Activated naive CD4-positive, alpha-beta T cell (primary cell): Measurements from ENCODE around the gene LRRC3.

Source experiments
- DNase-seq, 4 experiments: peaks; one replicate each; lab custom pipeline; 2025; lab: John Stamatoyannopoulos, UW

LRRC3 gene

DNA sequence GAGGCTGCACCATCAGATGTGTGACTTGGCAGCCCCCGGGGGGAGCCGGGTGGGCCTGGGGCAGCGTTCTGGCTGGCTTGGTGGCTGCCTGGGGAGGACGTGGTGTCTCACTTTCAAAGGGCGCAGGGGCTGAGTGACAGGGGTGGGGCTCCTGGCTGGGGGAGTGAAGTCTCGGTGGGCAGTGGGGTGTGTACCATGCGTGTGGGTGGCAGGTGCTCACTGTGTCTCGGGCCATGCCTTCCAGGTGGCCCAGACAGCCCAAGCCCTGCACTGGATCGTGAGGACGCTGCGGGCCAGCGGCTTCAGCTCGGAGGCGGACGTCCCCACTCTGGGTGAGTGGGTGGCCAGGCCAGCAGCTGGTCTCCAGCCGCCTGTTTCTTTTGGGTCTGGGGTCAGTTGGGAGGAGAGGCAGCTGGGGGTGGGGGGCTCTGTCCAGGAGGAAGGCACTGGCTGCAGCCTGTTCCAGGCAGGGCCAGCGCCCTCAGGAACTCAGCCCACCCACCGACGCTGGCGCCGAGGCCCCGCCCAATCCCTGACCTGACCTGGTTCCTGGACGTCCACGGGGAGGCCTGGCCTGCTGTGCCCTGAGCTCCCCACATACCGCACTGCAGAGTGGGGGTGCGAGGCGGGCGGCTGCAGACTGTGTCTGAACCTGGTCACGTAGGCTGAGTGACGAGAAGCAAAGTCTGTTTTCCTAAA, 30.6 kb upstream of the LRRC3 start:
- no peak for DNase-seq

GRCh38 chr21:44425307-44425894, 29.9 kb upstream of the LRRC3 start:
- DNase-seq, result no peak

DNA sequence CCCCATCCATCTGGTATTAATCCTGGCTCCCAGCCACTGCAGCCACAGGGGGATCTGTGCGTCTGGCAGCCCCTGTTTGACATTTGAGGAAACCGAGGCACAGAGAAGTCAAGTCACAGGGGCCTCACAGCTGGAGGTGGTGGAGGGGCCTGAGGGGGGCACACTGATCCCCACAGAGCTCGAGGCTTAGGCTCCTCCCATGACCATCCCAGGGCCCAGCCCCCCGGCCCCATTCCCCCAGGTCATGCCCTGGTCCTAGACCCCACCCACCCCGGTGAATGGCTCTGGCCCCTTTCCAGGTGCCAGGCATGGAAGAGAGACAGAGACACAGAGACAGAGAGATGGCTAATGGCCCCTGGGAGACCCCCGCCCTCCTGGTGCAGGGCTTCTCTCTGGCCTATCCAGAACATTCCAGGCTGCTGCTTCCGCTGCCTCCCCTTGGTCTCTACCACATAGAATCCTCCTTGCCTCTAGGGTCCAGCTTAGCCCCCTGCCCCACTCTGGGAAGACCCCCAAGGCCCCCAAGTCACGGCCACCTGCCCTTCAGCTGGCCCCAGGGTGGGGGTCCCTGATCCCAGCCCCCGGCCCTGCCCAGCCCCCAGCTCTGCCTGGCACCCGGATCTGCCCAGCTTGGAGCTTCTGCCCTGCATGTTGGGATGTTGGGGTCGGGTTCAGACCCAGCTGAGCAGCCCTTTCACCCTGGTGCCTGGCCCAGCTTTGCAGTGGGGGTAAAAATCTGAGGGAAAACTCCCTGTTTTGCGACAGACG, 29.2 kb upstream of the LRRC3 start:
- no peak for DNase-seq

DNA sequence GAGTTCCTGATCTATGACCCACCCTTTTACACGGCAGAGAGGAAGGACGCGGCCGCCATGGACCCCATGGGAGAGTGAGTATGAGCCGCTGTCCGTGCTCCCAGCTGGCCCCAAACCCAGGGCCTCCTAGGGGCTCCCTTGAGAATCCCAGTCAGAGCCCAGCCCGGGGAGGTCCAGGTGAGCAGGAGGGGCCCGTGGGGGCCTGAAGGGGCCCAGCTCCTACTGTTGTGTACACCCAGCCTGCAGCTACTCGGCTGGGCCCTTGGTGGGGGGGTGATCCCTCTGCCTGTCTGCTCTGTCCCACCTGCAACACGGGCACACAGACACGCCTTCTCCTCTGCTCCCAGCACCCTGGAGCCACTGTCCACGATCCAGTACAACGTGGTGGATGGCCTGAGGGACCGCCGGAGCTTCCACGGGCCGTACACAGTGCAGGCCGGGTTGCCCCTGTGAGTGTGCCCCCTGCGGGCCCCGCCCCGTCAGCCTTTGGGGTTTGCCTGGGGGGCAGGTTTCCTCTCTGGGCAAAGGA, 28.6 kb upstream of the LRRC3 start:
- no peak for DNase-seq

DNA sequence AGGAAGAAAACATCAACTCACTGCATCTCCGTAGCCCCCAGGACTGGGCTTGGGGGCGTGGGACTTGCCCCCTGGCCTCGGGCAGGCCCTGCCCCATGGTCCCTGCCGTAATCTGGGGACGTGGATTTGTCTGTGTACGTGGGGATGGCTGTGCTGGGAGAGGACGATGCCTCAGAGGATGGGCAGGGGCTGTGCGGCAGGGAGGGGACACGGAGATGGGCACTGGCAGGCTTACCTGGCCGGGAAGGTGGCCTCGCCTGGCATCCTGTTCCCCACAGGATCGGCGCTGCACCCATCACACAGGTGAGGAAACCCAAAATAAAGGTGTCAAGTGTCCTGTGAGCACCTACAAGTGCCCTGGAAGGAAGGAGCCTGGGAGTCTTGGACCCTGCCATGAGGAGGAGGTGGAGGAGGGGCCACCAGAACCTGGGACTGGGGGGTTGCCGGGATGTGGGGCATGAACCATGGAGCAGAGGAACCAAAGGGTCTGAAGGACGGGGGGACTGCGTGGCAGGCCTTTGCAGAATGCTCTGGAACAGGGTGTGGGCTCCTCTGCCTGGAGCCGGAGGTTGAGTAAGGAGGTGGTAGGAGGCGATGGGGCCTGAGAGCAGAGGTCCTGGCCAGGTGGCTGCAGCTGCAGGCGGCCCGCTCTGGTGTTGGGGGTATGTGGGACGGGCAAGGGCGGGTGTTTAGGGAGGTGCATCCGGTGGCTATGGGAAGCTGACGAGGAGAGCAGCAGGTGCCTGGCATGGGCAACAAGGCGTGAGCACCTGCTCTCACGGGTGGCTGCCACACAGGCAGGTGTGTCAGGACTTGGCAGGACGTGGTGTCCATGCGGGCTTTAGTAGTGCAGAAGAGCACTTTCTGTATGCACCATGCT, 27.8 kb upstream of the LRRC3 start:
- DNase-seq, result no peak

- DNase-seq, result peak; percentile 27 to 36 (median 34)
These were observed 26.9 kb upstream of the LRRC3 start for GRCh38 chr21:44428281-44428960.

GRCh38 chr21:44429894-44430293, 25.4 kb upstream of the LRRC3 start:
- no peak for DNase-seq

- DNase-seq, result no peak
These were observed 24.0 kb upstream of the LRRC3 start for GRCh38 chr21:44431300-44431699.

- no peak for DNase-seq
These were observed 22.2 kb upstream of the LRRC3 start for GRCh38 chr21:44432841-44433790.

- DNase-seq, result no peak
These were observed 21.3 kb upstream of the LRRC3 start for GRCh38 chr21:44433791-44434567.

- no peak for DNase-seq
These were observed 20.8 kb upstream of the LRRC3 start for GRCh38 chr21:44434568-44434925.

GRCh38 chr21:44434936-44435635, 20.2 kb upstream of the LRRC3 start:
- DNase-seq, result no peak

DNA sequence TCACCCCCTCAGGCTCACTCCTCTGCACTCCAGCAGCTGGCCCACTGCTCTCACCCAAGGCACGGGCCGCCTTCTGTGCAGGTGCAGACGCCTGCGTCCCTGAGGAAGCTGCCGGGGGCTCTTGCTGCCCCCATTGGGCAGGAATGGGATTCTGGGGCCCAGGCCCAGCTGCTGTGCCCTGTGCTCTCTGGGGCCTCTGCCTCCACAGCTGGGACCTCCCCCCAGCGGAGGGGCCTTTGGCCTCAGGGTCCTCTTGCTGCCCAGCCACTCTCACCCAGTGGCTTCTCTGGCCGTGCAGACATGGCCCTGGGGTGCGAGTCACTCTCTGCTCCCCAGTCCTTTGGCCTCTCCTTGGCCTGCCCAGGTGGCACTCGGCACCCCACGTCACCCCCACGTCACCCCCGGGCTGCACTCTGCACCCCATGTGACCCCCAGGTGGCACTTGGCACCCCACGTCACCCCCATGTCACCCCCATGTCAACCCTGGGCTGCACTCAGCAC, 19.1 kb upstream of the LRRC3 start:
- DNase-seq, result no peak

- DNase-seq, result no peak
These were observed 18.4 kb upstream of the LRRC3 start for GRCh38 chr21:44436958-44437357.

DNA sequence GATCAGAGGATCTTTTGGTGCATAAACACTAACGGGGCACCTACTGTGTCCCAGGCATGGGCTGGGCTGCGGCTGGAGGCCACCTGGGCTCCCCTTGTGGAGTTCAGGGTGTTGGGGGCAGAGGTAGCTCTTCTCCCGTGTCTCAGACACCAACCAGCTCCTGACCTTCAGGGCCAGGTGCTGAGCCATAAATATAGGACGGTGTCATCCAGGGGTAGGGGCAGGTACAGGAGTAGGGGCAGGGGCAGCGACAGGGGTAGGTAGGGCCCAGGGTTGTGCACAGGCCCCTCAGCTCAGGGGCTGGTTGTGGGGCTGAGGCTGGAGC, 18.0 kb upstream of the LRRC3 start:
- DNase-seq, result no peak

GRCh38 chr21:44437696-44438431, 17.4 kb upstream of the LRRC3 start:
- DNase-seq, result no peak

DNA sequence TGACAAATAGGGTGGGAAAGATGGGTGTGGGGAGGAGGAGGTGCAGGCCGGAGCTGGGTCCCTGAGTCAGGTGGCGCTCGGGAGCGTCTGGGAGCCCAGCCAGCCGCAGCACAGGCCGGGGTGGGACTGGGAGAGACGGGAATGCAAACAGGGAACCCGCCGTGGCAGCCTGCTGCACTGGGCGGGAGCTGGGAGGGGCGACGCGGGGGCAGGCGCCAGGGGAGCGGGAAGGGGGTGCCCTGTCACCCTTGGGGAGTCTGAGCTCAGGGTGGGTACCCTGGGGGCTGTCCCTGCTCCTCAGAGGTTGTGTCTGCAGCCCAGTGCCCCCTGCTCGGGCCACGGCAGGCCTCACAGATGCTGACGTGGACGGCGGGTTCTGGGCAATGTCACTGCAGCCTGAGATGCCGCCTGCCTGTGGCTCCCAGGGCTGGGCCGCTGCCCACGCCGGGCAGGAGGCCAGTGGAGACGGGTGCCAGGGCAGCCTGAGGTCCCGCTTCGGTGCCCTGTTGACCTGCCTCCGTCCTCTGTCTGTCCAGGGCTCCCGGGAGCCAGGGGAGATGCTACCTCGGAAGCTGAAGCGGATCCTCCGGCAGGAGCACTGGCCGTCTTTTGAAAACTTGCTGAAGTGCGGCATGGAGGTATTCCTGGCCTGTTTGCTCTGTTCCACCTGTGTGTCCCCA, 16.6 kb upstream of the LRRC3 start:
- DNase-seq, result no peak

- DNase-seq, result no peak
These were observed 16.1 kb upstream of the LRRC3 start for GRCh38 chr21:44439211-44439600.
